SK-N-SH treated with all-trans-retinoic acid at 6 μM for 48 hours (cell line): ENCODE results near the gene BACH2.

Source experiments
- ATAC-seq: fragments of 200-7000 bp; cut with Tn5 transposase; 3 replicates; pipeline ENCODE4 v1.9.1; 2020; ENCODE audit warnings: mild to moderate bottlenecking, moderate library complexity
- ARNTL ChIP-seq: fragments of 450-650 bp; formaldehyde crosslinking; IDR thresholded peaks from 2 replicates; pipeline ENCODE4 v1.5.0; 2020; ENCODE audit warnings: low read depth, mild to moderate bottlenecking, moderate library complexity, borderline replicate concordance
- BACH2 ChIP-seq: fragments of 250-450 bp; sonication (Bioruptor Pico); IDR thresholded peaks from 2 replicates; pipeline ENCODE4 v1.9.0; 2021; ENCODE audit warnings: mild to moderate bottlenecking, borderline replicate concordance
- CSDC2 ChIP-seq: fragments of 250-450 bp; sonication (Bioruptor Pico); IDR thresholded peaks from 2 replicates; pipeline ENCODE4 v1.5.0; 2020; ENCODE audit warnings: mild to moderate bottlenecking, moderate library complexity
- ESRRG ChIP-seq: fragments of 250-450 bp; sonication (Bioruptor Pico); IDR thresholded peaks from 2 replicates; pipeline ENCODE4 v1.6.1; 2021; ENCODE audit warnings: mild to moderate bottlenecking
- OSR1 ChIP-seq: fragments of 250-450 bp; sonication (Bioruptor Pico); IDR thresholded peaks from 2 replicates; pipeline ENCODE4 v1.8.0; 2022; ENCODE audit warnings: moderate library complexity, mild to moderate bottlenecking, inconsistent platforms
- PPARA ChIP-seq: fragments of 250-450 bp; sonication (Bioruptor Pico); IDR thresholded peaks from 2 replicates; pipeline ENCODE4 v1.5.0; 2020; ENCODE audit warnings: mild to moderate bottlenecking, borderline replicate concordance
- RARB ChIP-seq: fragments of 250-450 bp; sonication (Bioruptor Pico); IDR thresholded peaks from 2 replicates; pipeline ENCODE4 v1.8.0; 2021; ENCODE audit warnings: mild to moderate bottlenecking, moderate library complexity
- SNAI2 ChIP-seq: fragments of 250-450 bp; sonication (Bioruptor Pico); IDR thresholded peaks from 2 replicates; pipeline ENCODE4 v1.5.0; 2020; ENCODE audit warnings: mild to moderate bottlenecking, moderate library complexity
- TOX ChIP-seq: fragments of 250-450 bp; sonication (Bioruptor Pico); IDR thresholded peaks from 2 replicates; pipeline ENCODE4 v1.8.0; 2021; ENCODE audit warnings: mild to moderate bottlenecking, moderate library complexity, borderline replicate concordance
- ZC3H10 ChIP-seq: fragments of 250-450 bp; sonication (Bioruptor Pico); IDR thresholded peaks from 2 replicates; pipeline ENCODE4 v1.5.1; 2021; ENCODE audit warnings: mild to moderate bottlenecking, moderate library complexity
- ZFP3 ChIP-seq: fragments of 250-450 bp; sonication (Bioruptor Pico); IDR thresholded peaks from 2 replicates; pipeline ENCODE4 v1.5.0; 2020; ENCODE audit warnings: mild to moderate bottlenecking, moderate library complexity
- ZFP30 ChIP-seq: fragments of 450-650 bp; formaldehyde crosslinking; IDR thresholded peaks from 2 replicates; pipeline ENCODE4 v1.5.0; 2022; ENCODE audit warnings: mild to moderate bottlenecking, moderate library complexity
- ZNF565 ChIP-seq: fragments of 450-650 bp; formaldehyde crosslinking; conservative IDR thresholded peaks from 2 replicates; pipeline ENCODE4 v1.5.0; 2020; ENCODE audit warnings: low read depth, mild to moderate bottlenecking, moderate library complexity
- ZNF70 ChIP-seq: fragments of 450-650 bp; formaldehyde crosslinking; IDR thresholded peaks from 2 replicates; pipeline ENCODE4 v1.5.0; 2020; ENCODE audit warnings: mild to moderate bottlenecking, moderate library complexity
- TF ChIP-seq, protein P1 (sequence below): fragments of 250-450 bp; sonication (Bioruptor Pico); IDR thresholded peaks from 2 replicates; pipeline ENCODE4 v1.8.0; 2020; ENCODE audit warnings: mild to moderate bottlenecking, moderate library complexity, borderline replicate concordance
- TF ChIP-seq, protein P2 (sequence below): fragments of 250-450 bp; sonication (Bioruptor Pico); IDR thresholded peaks from 2 replicates; pipeline ENCODE4 v1.5.1; 2020; ENCODE audit warnings: low read depth, mild to moderate bottlenecking, moderate library complexity
- TF ChIP-seq, protein P3 (sequence below): fragments of 250-450 bp; sonication (Bioruptor Pico); IDR thresholded peaks from 2 replicates; pipeline ENCODE4 v1.5.1; 2021; ENCODE audit warnings: mild to moderate bottlenecking, moderate library complexity
- TF ChIP-seq, protein P4 (sequence below): fragments of 250-450 bp; sonication (Bioruptor Pico); IDR thresholded peaks from 2 replicates; pipeline ENCODE4 v1.5.0; 2020; ENCODE audit warnings: mild to moderate bottlenecking, moderate library complexity

BACH2 gene

DNA sequence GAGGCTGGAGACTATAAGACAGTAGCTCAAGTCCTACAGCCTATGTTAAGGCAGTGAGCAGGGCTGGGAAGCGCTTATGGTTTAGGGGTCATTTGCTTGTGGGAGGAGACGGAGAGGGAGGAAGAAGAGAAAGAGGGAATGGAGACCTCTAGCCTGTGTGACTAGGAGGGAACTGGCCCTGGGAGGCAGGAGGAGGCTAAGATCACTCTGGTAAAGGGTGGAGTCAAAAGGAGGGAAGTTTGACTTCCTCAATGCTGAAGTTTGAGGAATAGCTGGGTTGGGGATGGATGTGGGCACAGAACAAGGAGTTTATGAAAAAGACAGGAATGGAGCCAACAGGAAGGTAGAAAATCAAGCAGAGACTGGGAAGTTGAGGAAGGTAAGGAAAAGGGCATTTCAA is 6.4 kb upstream of the BACH2 start:
- no peak for ATAC-seq
- TF ChIP-seq, protein P1, sequence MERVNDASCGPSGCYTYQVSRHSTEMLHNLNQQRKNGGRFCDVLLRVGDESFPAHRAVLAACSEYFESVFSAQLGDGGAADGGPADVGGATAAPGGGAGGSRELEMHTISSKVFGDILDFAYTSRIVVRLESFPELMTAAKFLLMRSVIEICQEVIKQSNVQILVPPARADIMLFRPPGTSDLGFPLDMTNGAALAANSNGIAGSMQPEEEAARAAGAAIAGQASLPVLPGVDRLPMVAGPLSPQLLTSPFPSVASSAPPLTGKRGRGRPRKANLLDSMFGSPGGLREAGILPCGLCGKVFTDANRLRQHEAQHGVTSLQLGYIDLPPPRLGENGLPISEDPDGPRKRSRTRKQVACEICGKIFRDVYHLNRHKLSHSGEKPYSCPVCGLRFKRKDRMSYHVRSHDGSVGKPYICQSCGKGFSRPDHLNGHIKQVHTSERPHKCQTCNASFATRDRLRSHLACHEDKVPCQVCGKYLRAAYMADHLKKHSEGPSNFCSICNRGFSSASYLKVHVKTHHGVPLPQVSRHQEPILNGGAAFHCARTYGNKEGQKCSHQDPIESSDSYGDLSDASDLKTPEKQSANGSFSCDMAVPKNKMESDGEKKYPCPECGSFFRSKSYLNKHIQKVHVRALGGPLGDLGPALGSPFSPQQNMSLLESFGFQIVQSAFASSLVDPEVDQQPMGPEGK (CRISPR knock-in tag) = no peak
- TF ChIP-seq, protein P2, sequence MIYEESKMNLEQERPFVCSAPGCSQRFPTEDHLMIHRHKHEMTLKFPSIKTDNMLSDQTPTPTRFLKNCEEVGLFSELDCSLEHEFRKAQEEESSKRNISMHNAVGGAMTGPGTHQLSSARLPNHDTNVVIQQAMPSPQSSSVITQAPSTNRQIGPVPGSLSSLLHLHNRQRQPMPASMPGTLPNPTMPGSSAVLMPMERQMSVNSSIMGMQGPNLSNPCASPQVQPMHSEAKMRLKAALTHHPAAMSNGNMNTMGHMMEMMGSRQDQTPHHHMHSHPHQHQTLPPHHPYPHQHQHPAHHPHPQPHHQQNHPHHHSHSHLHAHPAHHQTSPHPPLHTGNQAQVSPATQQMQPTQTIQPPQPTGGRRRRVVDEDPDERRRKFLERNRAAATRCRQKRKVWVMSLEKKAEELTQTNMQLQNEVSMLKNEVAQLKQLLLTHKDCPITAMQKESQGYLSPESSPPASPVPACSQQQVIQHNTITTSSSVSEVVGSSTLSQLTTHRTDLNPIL (CRISPR knock-in tag) = no peak
- TF ChIP-seq BACH2 (CRISPR knock-in tag) (no peak), PPARA (CRISPR knock-in tag) (no peak), ZFP3 (CRISPR knock-in tag) (no peak)

DNA sequence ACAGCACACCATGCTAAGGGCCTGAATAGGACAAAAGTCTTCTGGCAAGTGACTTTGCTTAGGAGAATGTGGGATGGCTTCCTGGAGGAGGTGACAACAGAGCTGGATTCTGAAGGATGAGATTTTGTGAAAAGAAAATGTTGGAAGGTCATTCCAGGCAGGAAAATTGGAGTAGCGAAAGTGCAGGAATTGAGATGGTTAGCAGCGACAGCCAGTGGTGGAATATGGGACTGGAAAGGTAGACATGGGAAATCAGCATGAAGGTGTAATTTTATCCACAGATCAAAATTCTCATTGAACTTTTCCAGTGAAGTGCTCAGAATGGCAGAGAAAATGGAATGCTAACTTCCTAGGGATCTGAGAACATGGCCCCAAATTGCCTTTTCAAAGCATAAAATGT is 5.7 kb upstream of the BACH2 start:
- TF ChIP-seq ZC3H10 (CRISPR knock-in tag) (no peak), BACH2 (CRISPR knock-in tag) (no peak), TOX (CRISPR knock-in tag) (no peak), SNAI2 (CRISPR knock-in tag) (no peak), ESRRG (CRISPR knock-in tag) (no peak), ZNF565 (CRISPR knock-in tag) (no peak), RARB (CRISPR knock-in tag) (no peak), CSDC2 (no peak)
- TF ChIP-seq, protein P2 (CRISPR knock-in tag) = no peak
- TF ChIP-seq, protein P3, sequence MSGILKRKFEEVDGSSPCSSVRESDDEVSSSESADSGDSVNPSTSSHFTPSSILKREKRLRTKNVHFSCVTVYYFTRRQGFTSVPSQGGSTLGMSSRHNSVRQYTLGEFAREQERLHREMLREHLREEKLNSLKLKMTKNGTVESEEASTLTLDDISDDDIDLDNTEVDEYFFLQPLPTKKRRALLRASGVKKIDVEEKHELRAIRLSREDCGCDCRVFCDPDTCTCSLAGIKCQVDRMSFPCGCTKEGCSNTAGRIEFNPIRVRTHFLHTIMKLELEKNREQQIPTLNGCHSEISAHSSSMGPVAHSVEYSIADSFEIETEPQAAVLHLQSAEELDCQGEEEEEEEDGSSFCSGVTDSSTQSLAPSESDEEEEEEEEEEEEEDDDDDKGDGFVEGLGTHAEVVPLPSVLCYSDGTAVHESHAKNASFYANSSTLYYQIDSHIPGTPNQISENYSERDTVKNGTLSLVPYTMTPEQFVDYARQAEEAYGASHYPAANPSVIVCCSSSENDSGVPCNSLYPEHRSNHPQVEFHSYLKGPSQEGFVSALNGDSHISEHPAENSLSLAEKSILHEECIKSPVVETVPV (CRISPR knock-in tag) = no peak
- TF ChIP-seq, protein P4, sequence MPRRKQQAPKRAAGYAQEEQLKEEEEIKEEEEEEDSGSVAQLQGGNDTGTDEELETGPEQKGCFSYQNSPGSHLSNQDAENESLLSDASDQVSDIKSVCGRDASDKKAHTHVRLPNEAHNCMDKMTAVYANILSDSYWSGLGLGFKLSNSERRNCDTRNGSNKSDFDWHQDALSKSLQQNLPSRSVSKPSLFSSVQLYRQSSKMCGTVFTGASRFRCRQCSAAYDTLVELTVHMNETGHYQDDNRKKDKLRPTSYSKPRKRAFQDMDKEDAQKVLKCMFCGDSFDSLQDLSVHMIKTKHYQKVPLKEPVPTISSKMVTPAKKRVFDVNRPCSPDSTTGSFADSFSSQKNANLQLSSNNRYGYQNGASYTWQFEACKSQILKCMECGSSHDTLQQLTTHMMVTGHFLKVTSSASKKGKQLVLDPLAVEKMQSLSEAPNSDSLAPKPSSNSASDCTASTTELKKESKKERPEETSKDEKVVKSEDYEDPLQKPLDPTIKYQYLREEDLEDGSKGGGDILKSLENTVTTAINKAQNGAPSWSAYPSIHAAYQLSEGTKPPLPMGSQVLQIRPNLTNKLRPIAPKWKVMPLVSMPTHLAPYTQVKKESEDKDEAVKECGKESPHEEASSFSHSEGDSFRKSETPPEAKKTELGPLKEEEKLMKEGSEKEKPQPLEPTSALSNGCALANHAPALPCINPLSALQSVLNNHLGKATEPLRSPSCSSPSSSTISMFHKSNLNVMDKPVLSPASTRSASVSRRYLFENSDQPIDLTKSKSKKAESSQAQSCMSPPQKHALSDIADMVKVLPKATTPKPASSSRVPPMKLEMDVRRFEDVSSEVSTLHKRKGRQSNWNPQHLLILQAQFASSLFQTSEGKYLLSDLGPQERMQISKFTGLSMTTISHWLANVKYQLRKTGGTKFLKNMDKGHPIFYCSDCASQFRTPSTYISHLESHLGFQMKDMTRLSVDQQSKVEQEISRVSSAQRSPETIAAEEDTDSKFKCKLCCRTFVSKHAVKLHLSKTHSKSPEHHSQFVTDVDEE (CRISPR knock-in tag) = no peak
- TF ChIP-seq, protein P1 (CRISPR knock-in tag) = no peak
- ATAC-seq = no peak

DNA sequence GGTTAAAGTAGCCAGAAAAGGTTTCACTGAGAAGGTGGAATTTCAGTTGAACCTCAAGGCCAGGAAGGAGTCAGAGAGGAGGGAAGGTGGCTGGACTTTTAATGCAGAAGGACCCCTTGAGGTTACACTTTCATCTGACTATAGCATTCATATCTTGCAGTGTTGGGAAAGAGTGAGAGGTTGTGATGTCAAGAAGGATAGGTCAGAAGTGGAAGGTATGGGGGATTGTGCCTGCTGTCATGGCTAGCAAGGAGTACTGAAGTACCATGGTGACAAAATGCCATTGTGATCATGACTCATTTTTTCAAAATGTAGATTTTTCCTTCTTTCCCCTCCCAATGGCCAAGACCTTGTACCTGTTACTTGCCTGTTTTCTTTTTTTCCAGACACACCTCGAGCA is 5.2 kb upstream of the BACH2 start:
- no peak for ATAC-seq
- no peak for TF ChIP-seq OSR1 (CRISPR knock-in tag)
- TF ChIP-seq, protein P4 (CRISPR knock-in tag) = no peak
- TF ChIP-seq ZFP3 (CRISPR knock-in tag) = no peak
- no peak for TF ChIP-seq ZC3H10 (CRISPR knock-in tag)
- TF ChIP-seq, protein P2 (CRISPR knock-in tag) = no peak
- no peak for TF ChIP-seq ARNTL
- TF ChIP-seq ZNF565 (CRISPR knock-in tag) = no peak
- TF ChIP-seq ZNF70 = no peak
- TF ChIP-seq ZFP30 (CRISPR knock-in tag) = no peak
- TF ChIP-seq, protein P3 (CRISPR knock-in tag) = no peak
- TF ChIP-seq SNAI2 (CRISPR knock-in tag) = no peak
- TF ChIP-seq BACH2 (CRISPR knock-in tag) = no peak
- no peak for TF ChIP-seq PPARA (CRISPR knock-in tag)
